Left lung (tissue), 10 donors: ENCODE measurements around the gene PTPRC. TPM values are rescaled to one million over a fixed set of nuclear protein-coding genes. Genes with fewer than 3 reads are reported as not detected.

Experiments
- ATAC-seq: fragments of 200-7000 bp; cut with Tn5 transposase; one replicate; pipeline ENCODE4 v1.9.1; 2020; ENCODE audit warnings: moderate library complexity
- DNase-seq, 4 donors: peaks; one replicate each; pipeline ENCODE4 v3.0.0-alpha.2; 2013 to 2020
- H3K27ac ChIP-seq, 2 donors: fragments of 200-600 bp; sonication (generic) in 1 of 2; one replicate each; pipeline versions ENCODE4 v1.5.0 to v1.8.0; 2020 to 2021
- H3K27me3 ChIP-seq, 2 donors: fragments of 200-600 bp; sonication (generic) in 1 of 2; one replicate each; pipeline versions ENCODE4 v1.5.0 to v1.8.0; 2020 to 2021
- H3K36me3 ChIP-seq, 2 donors: fragments of 200-600 bp; sonication (generic) in 1 of 2; one replicate each; pipeline versions ENCODE4 v1.5.0 to v1.8.0; 2020 to 2021
- H3K4me1 ChIP-seq, 2 donors: fragments of 200-600 bp; one replicate each; pipeline ENCODE4 v1.8.0; 2021
- H3K4me3 ChIP-seq, 2 donors: fragments of 200-600 bp; sonication (generic) in 1 of 2; one replicate each; pipeline versions ENCODE4 v1.5.0 to v1.8.0; 2020 to 2021; ENCODE audit warnings: mild to moderate bottlenecking in 1 of 2
- H3K9me3 ChIP-seq, 2 donors: fragments of 200-600 bp; sonication (generic) in 1 of 2; one replicate each; pipeline versions ENCODE4 v1.5.0 to v1.8.0; 2020 to 2021
- CTCF ChIP-seq, 2 donors: fragments of 200-600 bp; sonication (generic) in 1 of 2; IDR thresholded peaks; one replicate each; pipeline versions ENCODE4 v1.5.0 to v1.8.0; 2021; ENCODE audit warnings: antibody characterized with exemption in 2 of 2
- intact Hi-C, 2 donors: fragments of 100-400 bp; cut with DNase I; formaldehyde crosslinking; loops; one replicate each; pipeline versions ENCODE4 v1.11.2 to v1.14.2; 2022
- polyA plus RNA-seq, 6 donors: library from polyadenylated mRNA; unstranded; fragments of 120-200 nt; gene quantifications; one replicate each; pipeline ENCODE4 v1.2.1, GENCODE V29; 2013; ENCODE audit not compliant: insufficient read length in 6 of 6
- total RNA-seq, 2 donors: library from RNA; stranded (reverse); fragmentation: NEBNext Ultra II Directional; extraction: Animal tissue kit (Norgen Biotek cat#: 25700); gene quantifications; one replicate each; pipeline ENCODE4 v1.2.1, GENCODE V29; 2021
- donor health status: DM: no; HTN: yes; CAD: no.
- donor health status: DM: no; HTN: no; CAD: no.

PTPRC gene
- total and polyA plus RNA-seq, 8 donors, result 7.0 to 180 (median 9.9) TPM

- no peak overlapping the region for H3K4me3 ChIP-seq
- peaks cover 0 to 10% of the 10 kb centered on the region in 2 donors for H3K4me1 ChIP-seq
- no peak for ATAC-seq
- H3K36me3 ChIP-seq, result no peaks in the 10 kb centered on the region
- H3K9me3 ChIP-seq, result no peaks in the 10 kb centered on the region
- H3K27ac ChIP-seq, result no peak overlapping the region
- DNase-seq, result no peak
- TF ChIP-seq CTCF (IDR thresholded peaks at IDR 0.05), result no peak
- H3K27me3 ChIP-seq, result no peaks in the 10 kb centered on the region
- intact Hi-C loops, result no loop called here
Measured at GRCh38 chr1:198632007-198632406, 6.8 kb upstream of the PTPRC start.

- TF ChIP-seq CTCF (IDR thresholded peaks at IDR 0.05), result no peak
- Histone ChIP-seq H3K4me1 (peaks cover 0 to 21% of the 10 kb centered on the region in 2 donors), H3K36me3 (no peaks in the 10 kb centered on the region), H3K27me3 (no peaks in the 10 kb centered on the region), H3K4me3 (no peak overlapping the region), H3K9me3 (no peaks in the 10 kb centered on the region), H3K27ac (peak overlapping the region in 1 of 2 donors; percentile 89)
- ATAC-seq (peak; percentile 24), DNase-seq (peak in 1 of 4 donors; percentile 21)
- intact Hi-C loops, result no loop called here
Measured at GRCh38 chr1:198633675-198634121, 5.1 kb upstream of the PTPRC start.

GRCh38 chr1:198635964-198636363 lies 2.9 kb upstream of the PTPRC start:
- Histone ChIP-seq H3K27me3 (no peaks in the 10 kb centered on the region), H3K9me3 (no peaks in the 10 kb centered on the region), H3K4me3 (no peak overlapping the region), H3K27ac (no peak overlapping the region), H3K4me1 (peaks cover 0 to 21% of the 10 kb centered on the region in 2 donors), H3K36me3 (no peaks in the 10 kb centered on the region)
- DNase-seq, result no peak
- no peak for ATAC-seq
- TF ChIP-seq CTCF (IDR thresholded peaks at IDR 0.05), result no peak
- intact Hi-C loops, result no loop called here

- Histone ChIP-seq H3K9me3 (no peaks in the 10 kb centered on the region), H3K4me1 (peaks cover 0 to 21% of the 10 kb centered on the region in 2 donors), H3K4me3 (no peak overlapping the region), H3K27ac (no peak overlapping the region), H3K36me3 (no peaks in the 10 kb centered on the region), H3K27me3 (no peaks in the 10 kb centered on the region)
- no peak for TF ChIP-seq CTCF (IDR thresholded peaks at IDR 0.05)
- ATAC-seq (no peak), DNase-seq (no peak)
- intact Hi-C loops, result no loop called here
Measured at GRCh38 chr1:198636391-198636790, 2.4 kb upstream of the PTPRC start.

GRCh38 chr1:198637157-198637556 lies 1.7 kb upstream of the PTPRC start:
- intact Hi-C loops, result no loop called here
- Histone ChIP-seq H3K36me3 (no peaks in the 10 kb centered on the region), H3K27ac (peak overlapping the region in 1 of 2 donors; percentile 93), H3K4me1 (peaks cover 0 to 21% of the 10 kb centered on the region in 2 donors), H3K9me3 (no peaks in the 10 kb centered on the region), H3K27me3 (no peaks in the 10 kb centered on the region), H3K4me3 (no peak overlapping the region)
- no peak for TF ChIP-seq CTCF (IDR thresholded peaks at IDR 0.05)
- ATAC-seq, result no peak
- DNase-seq, result no peak
